GM21825 (cell line): Measurements from ENCODE around the gene C2CD2L.
"Not testable (repeated sequence)": the region's sequence is repeated elsewhere in the genome, so short reads cannot be mapped to it uniquely, and the experiment has no call there.

Source experiments
- ATAC-seq: cut with Tn5 transposase; IDR thresholded peaks from one replicate; pipeline ENCODE4 v1.9.1; 2021; ENCODE audit warnings: mild to moderate bottlenecking, moderate library complexity; ENCODE audit not compliant: unreplicated experiment

The C2CD2L gene

DNA sequence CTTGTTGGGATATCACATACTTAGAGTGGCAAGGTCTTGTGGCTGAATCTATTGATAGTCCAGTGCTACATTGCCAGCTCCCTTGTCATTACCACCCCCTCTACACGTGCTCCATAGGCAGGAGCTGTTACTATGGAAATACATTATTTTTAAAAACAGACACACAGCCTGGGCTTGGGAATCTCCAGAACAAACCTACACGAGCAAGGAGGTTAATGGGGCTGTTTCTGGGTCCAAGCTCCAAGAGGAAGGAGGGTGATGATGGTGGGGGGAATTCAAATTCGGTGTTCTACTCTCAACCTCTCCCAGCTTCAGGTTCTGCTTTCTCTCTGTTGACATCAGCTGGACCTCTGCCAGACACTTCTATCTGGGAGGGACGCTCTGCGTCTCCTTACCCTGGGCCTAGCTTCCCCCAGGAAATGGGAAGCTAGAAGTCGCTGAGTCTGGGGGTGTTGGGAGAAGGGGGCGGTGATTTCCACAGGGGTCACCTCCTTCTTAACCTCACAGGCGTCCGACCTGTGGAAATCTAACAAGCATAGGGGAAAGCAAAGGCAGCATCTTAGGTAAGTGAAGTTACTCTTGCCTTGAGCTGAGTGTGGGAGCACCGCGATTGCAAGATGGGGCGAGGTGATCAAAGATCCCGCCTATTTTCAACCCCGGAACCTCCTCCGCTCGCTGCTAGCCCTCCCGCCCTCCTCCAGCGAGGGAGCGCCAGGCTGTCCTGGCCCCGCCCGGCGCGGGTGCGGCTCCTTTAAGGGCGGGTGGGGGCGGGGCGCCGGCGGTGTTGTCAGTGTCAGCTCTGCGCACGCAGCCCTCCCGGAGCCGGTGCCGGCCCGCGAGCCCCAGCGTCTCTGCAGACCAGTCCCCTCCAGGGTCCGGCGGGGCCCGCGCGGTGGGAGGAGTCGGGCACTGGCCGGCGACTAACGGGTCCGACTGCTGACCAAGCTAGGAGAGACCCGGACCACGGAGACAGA, at the start of gene C2CD2L:
Gene C2CD2L, plus strand, starts transcription at position 781 of the 974 bp plus-strand sequence. CDS start 398 bp downstream, outside the sequence.
- peak; percentile 62 for ATAC-seq

DNA sequence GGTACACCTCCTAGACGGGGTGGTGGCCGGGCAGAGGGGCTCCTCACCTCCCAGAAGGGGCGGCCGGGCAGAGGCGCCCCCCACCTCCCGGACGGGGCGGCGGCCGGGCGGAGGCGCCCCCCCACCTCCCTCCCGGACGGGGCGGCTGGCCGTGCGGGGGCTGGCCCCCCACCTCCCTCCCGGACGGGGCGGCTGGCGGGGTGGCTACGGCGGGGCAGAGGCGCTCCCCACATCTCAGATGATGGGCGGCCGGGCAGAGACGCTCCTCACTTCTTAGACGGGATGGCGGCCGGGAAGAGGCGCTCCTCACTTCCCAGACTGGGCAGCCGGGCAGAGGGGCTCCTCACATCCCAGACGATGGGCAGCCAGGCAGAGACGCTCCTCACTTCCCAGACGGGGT, 48.0 kb upstream of the C2CD2L start:
- not testable (repeated sequence) for ATAC-seq

- no peak for ATAC-seq
These were observed 45.9 kb upstream of the C2CD2L start for GRCh38 chr11:119061256-119061655.

DNA sequence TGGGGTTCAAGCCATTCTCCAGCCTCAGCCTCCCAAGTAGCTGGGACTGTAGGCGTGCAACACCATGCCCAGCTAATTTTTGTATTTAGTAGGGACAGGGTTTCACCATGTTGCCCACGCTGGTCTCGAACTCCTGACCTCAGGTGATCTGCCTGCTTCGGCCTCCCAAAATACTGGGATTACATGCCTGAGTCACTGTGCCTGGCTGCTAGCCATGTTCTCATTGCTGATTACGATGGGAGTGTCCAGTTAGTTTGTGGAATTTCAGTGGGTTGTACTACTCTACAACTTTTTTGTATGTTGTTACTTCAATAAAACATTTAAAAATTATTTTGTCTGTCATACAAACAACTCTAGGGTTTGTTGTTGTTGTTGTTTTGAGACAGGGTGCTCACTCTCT, 44.4 kb upstream of the C2CD2L start:
- ATAC-seq = no peak

- ATAC-seq = no peak
These were observed 41.8 kb upstream of the C2CD2L start for GRCh38 chr11:119065369-119065768.

- ATAC-seq = peak; percentile 87
These were observed 39.5 kb upstream of the C2CD2L start, which contains the start of gene VPS11 for GRCh38 chr11:119067371-119068222. VPS11 (plus strand) TSS chr11:119067818; CDS start chr11:119067824, 6 bp downstream.

GRCh38 chr11:119077839-119078238, 29.3 kb upstream of the C2CD2L start:
- no peak for ATAC-seq

DNA sequence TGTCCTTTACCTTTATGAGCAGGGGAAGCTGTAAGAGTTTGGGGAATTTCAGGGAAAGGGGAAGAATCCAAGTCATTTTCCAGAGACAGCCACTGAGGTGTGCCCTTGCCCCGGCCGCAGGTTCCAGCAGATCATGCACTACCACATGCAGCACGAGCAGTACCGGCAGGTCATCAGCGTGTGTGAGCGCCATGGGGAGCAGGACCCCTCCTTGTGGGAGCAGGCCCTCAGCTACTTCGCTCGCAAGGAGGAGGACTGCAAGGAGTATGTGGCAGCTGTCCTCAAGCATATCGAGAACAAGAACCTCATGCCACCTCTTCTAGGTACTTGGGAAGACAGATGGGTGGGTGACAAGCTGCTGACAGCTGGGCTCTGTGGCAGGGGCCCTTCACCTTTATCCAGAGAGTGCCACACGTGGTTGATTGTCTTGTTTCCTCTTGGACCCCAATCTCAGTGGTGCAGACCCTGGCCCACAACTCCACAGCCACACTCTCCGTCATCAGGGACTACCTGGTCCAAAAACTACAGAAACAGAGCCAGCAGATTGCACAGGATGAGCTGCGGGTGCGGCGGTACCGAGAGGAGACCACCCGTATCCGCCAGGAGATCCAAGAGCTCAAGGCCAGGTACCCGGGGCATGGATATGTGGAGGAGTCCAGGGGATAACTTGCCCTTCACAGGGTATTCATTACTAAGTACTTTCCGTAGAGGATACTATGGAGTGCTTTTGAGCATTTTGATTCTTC, 28.3 kb upstream of the C2CD2L start:
- no peak for ATAC-seq

DNA sequence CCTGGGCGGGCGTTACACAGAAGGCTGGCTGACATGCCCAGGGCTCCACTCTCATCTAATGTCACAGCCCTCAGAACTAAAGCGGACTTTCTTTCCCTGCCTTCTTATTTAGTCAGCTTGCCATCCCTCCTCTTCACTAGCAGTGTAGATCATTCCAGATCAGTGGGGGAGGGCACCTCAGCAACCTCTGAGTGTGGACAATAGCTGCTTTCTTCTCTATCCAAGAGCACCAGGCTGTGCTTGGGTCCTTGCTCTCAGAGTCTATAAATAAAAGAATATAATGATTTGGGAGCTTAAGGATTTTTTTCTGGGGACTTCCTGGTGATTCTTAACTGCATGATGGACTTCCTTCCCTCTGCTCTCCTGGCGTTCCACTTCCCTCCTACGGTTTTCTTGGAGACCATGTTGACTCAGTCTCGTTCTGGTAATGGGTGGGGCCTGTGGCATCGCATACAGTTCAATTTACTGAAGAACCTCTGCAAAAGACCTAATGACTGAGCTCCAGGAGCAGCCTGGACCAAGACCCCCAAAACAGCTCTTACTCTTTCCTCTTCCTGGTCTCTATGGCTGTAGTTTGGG, 25.4 kb upstream of the C2CD2L start:
- no peak for ATAC-seq

DNA sequence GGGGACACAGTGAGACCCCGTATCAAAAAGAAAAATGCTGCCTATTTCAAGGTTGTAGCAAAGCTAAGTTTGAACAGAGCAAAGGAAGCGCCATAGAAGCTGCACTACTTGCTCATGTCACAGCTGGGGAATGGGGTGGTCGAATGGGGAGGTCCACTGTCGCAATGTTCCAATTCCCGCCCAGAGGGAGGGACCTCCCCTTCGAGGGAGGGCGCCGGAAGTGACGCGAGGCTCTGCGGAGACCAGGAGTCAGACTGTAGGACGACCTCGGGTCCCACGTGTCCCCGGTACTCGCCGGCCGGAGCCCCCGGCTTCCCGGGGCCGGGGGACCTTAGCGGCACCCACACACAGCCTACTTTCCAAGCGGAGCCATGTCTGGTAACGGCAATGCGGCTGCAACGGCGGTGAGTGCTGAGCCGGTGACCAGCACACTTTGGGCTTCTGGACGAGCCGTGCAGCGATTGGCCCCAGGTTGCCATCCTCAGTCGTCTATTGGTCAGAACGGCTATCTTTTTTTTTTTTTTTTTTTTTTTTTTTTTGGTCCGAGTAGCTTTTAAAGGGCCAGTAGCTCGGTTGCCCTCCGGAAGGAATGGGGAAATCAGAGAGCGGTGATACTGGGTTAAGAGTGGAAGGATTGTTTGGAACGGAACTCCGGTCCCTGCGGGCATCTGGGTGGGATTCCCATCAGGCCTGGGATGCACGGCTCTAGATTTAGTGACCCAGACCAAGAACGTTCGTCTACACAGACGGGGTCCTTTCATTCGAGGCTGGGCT, 22.3 kb upstream of the C2CD2L start, which contains the start of gene HMBS:
Gene HMBS, plus strand, starts transcription at position 219 of the 774 bp plus-strand sequence. Its CDS starts 153 bp downstream, at position 372.
- peak; percentile 82 for ATAC-seq

DNA sequence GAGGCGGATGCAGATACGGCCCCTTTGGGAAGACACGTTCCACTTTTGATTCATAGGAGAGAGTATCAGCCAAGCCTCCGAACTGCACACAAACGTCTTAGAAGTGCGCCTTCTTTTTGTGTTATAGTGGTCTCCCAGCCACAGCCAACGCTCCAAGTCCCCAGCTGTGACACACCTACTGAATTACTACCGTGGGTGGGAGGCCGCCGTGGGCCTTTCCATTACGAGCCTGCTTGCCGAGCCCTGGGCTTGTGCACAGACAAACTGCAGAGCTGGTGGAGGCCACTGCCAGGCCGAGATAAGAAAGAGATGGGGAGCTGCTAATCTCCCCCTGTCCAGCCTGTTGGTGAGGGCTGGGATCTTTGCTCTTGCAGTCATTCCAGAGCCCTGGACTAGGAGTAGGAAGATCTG, 21.7 kb upstream of the C2CD2L start:
- ATAC-seq = peak; percentile 15

GRCh38 chr11:119087123-119087522, 20.0 kb upstream of the C2CD2L start:
- ATAC-seq = no peak

DNA sequence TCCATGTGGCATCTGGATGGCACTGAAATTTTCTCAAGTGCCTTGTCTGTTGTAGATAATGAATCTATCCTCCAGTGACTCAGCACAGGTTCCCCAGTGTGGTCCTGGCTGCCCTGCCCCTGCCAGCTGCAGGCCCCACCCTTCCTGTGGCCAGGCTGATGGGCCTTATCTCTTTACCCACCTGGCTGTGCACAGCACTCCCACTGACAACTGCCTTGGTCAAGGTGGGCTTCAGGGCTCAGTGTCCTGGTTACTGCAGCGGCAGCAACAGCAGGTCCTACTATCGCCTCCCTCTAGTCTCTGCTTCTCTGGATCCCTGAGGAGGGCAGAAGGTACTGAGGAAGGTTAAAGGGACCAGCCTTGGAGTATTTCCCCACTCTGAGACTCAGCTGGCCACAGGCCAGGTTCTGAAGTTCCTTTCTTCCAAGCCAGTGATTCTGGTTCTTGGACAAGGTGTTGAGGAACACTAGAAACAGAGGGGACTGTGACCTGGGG, 19.4 kb upstream of the C2CD2L start:
- ATAC-seq = no peak

- no peak for ATAC-seq
These were observed 18.7 kb upstream of the C2CD2L start for GRCh38 chr11:119088406-119088805.

DNA sequence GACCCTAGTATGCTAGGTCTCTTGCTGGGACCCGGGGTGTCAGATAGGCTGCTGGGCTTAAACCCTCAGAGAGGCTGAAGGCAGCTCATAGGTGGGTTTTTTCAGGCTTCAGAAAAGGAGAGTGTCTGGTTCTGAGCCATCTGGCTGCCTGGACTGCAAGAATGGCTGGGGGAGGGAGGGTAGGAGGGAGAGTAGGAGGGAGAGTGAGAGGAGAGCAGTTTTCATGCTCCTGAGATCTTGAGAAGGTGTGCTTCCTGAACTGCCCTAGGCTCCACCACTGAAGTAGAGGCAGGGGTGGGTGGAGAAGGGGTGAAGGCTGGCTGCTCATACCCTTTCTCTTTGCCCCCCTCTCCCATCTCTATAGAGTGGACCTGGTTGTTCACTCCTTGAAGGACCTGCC, 17.8 kb upstream of the C2CD2L start:
- ATAC-seq = no peak

GRCh38 chr11:119091178-119091577, 16.0 kb upstream of the C2CD2L start:
- ATAC-seq = no peak

GRCh38 chr11:119091966-119092879, 14.9 kb upstream of the C2CD2L start:
- ATAC-seq = no peak
